Skeletal muscle satellite cell (primary cell): ENCODE measurements around the gene FILIP1.

Source experiments
- H3K27me3 ChIP-seq: 2 replicates; pipeline ENCODE4 v1.7.0; 2013; ENCODE audit warnings: low read length; ENCODE audit not compliant: control insufficient read depth, insufficient read depth
- H3K36me3 ChIP-seq: 2 replicates; pipeline ENCODE4 v1.7.0; 2013; ENCODE audit warnings: mild to moderate bottlenecking, control low read depth, low read length; ENCODE audit not compliant: insufficient read depth
- H3K4me1 ChIP-seq: 2 replicates; pipeline ENCODE4 v1.7.0; 2013; ENCODE audit warnings: low read length; ENCODE audit not compliant: control insufficient read depth, insufficient read depth
- H3K4me2 ChIP-seq: 2 replicates; pipeline ENCODE4 v1.7.0; 2013; ENCODE audit warnings: mild to moderate bottlenecking, low read length
- H3K4me3 ChIP-seq: 2 replicates; pipeline ENCODE4 v1.7.0; 2013; ENCODE audit warnings: low read length
- H3K9ac ChIP-seq: 2 replicates; pipeline ENCODE4 v1.7.0; 2013; ENCODE audit warnings: mild to moderate bottlenecking, low read depth, low read length, moderate library complexity
- H3K9me3 ChIP-seq: replicated peaks from 2 replicates; pipeline ENCODE4 v1.7.0; 2013; ENCODE audit warnings: mild to moderate bottlenecking, control low read depth, low read length

Gene FILIP1

DNA sequence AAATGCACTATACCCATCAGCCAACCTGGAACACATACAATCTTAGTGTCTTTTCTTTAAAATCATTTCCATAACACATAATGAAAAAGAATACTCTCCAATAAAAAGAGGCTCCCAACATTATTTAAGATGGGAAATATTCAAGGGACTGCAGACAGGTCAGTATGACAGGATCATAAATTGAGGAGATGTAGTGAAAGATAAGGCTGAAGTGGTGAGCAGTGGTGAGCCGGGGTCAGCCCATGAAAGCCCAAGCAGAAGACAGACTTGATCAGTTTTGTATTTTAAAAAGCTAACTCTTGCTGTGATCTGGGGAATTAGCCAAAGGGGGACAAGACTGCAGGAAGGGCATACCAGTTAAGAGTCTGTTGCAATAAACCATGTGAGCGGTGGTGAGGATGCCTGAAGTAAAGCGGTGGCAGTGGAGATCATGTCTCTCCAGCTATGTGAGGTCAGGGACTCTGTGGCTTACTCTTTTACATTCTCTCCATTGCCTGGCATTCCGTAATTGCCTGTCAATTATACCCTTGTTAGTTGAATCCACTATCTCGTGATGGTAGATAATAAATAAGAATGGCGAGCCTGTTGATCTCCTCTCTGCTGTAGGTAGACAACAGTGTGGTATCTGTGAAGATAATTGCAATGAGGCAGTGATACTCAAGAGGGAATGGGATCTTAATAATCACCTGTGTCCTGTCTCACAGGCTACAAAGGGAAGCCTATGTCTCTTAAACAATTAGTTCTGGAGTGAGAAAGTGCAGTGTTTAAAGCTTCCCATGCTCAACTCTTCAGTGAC lies 97.4 kb downstream of the FILIP1 start:
- Histone ChIP-seq H3K36me3 (no peaks in the 10 kb centered on the region), H3K9me3 (no peaks in the 10 kb centered on the region), H3K9ac (no peak overlapping the region), H3K4me2 (no peak overlapping the region), H3K27me3 (peaks cover 8% of the 10 kb centered on the region), H3K4me1 (peaks cover 9% of the 10 kb centered on the region), H3K4me3 (no peak overlapping the region)

DNA sequence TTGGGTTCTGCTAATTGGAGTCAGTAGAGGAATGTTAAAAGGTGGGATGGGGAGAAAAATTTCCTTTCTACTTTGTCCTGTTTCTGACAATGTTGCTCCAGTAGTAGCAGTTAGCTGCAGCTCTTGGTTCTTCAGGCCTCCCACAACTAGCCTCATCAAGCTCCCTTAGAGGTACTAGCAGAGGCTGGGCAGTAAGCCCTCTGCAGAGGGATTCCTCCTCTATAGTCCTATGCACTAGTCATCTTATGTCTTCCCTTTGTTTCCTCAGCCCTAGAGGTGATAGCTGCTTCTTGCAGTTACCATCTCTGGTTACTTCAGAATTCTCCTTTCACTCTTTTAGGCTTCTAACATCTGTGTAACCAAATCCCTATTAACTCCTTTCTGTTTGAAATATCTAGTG lies 99.8 kb downstream of the FILIP1 start:
- H3K9me3 ChIP-seq = no peaks in the 10 kb centered on the region

DNA sequence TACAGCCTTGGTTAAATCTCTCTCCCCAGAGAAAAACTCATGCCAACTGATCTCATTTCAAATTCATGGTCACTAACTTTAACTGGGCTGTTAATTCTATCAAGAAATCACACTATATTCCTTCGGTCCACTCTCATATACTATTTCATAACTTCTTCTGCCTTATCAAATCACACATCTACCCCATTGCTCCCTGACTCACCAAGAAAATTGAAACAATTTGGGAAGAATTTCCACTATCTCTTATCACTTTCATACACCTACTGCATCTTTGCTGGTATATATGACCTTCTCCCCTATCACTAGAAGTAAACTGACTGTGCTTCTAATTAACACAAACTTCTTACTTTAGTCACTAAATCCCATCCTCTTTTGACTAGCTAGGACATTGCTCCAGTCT lies 102.3 kb downstream of the FILIP1 start:
- H3K4me2 ChIP-seq = no peak overlapping the region

More for the DNA sequence above, 99.8 kb downstream of the FILIP1 start:
- no peaks in the 10 kb centered on the region for H3K36me3 ChIP-seq
- H3K27me3 ChIP-seq = peaks cover 8% of the 10 kb centered on the region
- no peak overlapping the region for H3K9ac ChIP-seq
- H3K4me2 ChIP-seq = no peak overlapping the region
- H3K4me3 ChIP-seq = no peak overlapping the region
- H3K4me1 ChIP-seq = peaks cover 9% of the 10 kb centered on the region

DNA sequence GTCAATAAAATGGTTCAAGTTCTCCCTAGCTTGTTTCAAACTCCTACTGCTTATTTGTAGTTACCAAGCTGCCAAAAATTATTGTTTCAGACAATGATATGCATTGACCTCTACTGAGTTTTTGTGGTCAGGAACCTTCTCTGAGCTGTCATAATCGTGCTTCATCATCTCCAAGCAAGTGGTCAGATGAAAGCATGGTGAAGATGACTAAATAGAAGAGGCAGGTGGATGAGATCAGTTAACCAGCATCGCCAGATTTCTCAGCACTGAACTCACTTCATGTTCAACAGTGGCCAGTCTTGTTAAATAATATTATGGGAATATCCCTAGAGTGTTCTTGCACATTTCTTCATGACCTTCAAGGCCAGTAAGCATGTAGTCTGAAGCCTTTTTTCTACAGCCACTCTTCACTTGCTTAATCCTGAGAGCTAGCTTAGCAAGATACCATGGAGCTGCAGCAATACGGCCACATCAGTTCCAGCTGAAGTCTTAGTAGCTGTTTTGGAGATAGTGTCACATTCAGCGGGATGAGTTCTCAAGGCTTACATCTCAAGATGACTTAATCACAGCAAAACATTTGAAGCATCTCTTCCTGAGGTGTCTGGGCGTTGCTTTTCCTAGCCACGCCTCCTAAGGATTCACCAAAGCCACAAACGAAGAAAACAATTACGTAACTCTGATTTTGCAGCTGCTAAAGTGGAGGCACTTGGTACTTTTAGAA lies 107.4 kb downstream of the FILIP1 start:
- Histone ChIP-seq H3K4me3 (no peak overlapping the region), H3K9ac (no peak overlapping the region), H3K9me3 (no peaks in the 10 kb centered on the region), H3K4me1 (no peaks in the 10 kb centered on the region), H3K27me3 (peaks cover 13% of the 10 kb centered on the region), H3K36me3 (no peaks in the 10 kb centered on the region), H3K4me2 (no peak overlapping the region)

More for the DNA sequence above, 102.3 kb downstream of the FILIP1 start:
- H3K4me3 ChIP-seq = no peak overlapping the region
- no peaks in the 10 kb centered on the region for H3K4me1 ChIP-seq
- peaks cover 8% of the 10 kb centered on the region for H3K27me3 ChIP-seq
- H3K9me3 ChIP-seq = no peaks in the 10 kb centered on the region
- no peak overlapping the region for H3K9ac ChIP-seq
- H3K36me3 ChIP-seq = no peaks in the 10 kb centered on the region

DNA sequence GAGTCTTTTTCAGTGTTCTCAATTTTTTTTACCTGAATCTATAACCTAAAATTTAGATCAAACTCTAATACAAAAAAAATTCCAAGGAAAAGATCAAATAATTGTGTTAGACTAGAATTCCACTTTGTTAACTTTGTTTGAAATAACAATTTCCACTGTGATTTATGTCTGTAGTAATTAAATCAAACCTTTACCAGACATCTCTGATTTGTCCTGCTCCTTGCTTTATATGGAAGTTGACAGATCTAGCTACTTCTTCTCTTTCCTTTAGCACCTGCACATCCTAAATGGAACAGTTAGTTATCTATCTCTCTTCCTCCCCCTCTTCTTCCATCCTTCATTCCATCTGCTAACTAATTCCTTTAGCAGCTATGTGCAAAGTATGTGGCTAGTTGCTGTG lies 109.5 kb downstream of the FILIP1 start:
- Histone ChIP-seq H3K9me3 (no peaks in the 10 kb centered on the region), H3K36me3 (no peaks in the 10 kb centered on the region), H3K4me3 (no peak overlapping the region), H3K27me3 (peaks cover 17% of the 10 kb centered on the region), H3K9ac (no peak overlapping the region), H3K4me1 (no peaks in the 10 kb centered on the region), H3K4me2 (no peak overlapping the region)

DNA sequence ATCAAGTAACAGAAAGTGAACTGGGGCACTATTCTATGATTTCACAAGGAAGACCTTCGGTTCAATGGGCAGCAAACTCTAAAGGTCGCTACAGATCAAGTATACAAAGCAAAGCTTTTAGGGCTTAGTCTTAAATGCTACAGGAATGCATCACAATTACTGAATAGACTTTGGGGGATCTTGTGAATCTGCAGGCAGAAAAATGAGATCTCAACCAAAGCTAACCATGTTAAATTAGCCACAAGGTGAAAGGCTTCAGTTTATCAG lies 111.0 kb downstream of the FILIP1 start:
- Histone ChIP-seq H3K4me2 (no peak overlapping the region), H3K4me1 (no peaks in the 10 kb centered on the region), H3K9ac (no peak overlapping the region), H3K9me3 (no peaks in the 10 kb centered on the region), H3K27me3 (peaks cover 17% of the 10 kb centered on the region), H3K36me3 (no peaks in the 10 kb centered on the region), H3K4me3 (no peak overlapping the region)

DNA sequence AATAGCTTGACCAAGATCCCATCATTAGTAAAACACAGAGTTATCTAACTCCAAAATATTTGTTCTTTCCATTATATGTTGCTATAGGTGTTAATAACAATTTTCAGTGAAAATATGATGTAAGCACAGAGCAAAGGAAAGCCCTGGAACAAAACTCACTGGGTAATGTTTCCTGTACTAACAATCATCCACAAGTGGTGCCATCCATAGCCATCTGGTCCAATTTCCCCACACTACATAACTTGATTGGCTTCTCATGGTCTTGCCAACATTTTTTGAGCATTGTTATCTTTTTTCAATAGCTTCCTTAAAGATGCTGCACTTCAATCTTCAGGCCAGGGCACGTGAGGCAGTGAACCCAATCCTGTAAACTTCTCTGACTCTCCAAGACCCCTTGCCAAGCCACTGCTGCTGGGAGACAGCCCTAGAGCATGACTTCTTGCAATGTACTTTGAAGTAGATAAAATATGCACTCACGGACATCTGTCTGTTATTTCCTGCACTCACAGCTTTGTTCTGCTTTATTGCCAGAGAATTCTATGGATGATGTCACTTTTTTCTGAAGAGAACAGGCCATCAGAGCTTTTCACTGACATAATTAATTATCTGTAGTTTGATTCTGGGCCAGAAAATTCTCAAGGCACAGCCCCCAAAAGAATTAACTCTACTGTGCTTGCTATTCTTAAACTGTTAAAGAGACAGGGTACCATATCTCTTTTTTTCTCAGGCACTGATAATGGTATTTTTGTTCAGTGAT lies 111.5 kb downstream of the FILIP1 start:
- H3K4me1 ChIP-seq = no peaks in the 10 kb centered on the region
- no peak overlapping the region for H3K4me3 ChIP-seq
- no peak overlapping the region for H3K9ac ChIP-seq
- H3K4me2 ChIP-seq = no peak overlapping the region
- peaks cover 21% of the 10 kb centered on the region for H3K27me3 ChIP-seq
- H3K9me3 ChIP-seq = no peaks in the 10 kb centered on the region
- H3K36me3 ChIP-seq = no peaks in the 10 kb centered on the region

DNA sequence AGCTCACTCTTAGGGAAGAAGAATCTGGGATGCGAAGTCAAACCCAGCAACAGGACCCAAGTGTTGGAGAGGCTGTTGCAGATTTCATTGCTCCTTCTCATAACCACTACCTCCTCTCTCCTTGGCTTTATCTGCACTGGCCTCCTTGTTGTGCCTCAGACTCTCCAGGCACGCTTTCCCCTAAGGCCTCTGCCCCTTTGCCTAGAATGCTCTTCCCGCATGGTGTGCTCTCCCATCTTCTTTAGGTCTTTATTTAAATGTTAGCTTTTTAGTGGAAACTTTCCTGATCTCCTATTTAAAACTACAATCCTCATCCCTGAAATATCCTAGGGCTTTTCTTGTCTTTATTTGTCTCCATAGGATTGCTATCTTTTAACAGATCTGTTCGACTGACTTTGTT lies 114.1 kb downstream of the FILIP1 start:
- H3K9me3 ChIP-seq = no peaks in the 10 kb centered on the region
- H3K27me3 ChIP-seq = peaks cover 21% of the 10 kb centered on the region
- H3K4me3 ChIP-seq = no peak overlapping the region
- no peak overlapping the region for H3K9ac ChIP-seq
- H3K4me2 ChIP-seq = no peak overlapping the region
- no peaks in the 10 kb centered on the region for H3K4me1 ChIP-seq
- H3K36me3 ChIP-seq = no peaks in the 10 kb centered on the region

DNA sequence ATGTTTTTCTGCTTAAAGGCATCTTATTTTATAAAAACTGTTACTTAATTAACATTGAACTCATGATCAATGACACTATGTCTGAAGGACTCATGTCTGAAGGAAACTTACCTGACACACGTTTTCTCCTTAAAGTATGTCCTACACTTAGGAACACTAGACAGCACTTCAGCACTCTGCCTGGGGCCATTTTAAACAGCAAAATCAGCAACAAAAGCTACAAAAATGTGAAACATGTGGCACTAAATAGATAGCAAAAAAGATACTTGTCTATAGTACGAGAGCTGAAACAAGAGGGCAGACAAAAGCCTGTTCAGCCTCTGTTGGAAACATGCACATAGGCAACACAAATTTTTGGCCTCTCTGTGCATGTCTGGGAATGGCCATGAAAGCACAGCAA lies 115.5 kb downstream of the FILIP1 start:
- peaks cover 15% of the 10 kb centered on the region for H3K27me3 ChIP-seq
- no peaks in the 10 kb centered on the region for H3K4me1 ChIP-seq
- no peaks in the 10 kb centered on the region for H3K9me3 ChIP-seq
- no peaks in the 10 kb centered on the region for H3K36me3 ChIP-seq
- no peak overlapping the region for H3K4me3 ChIP-seq
- H3K4me2 ChIP-seq = no peak overlapping the region
- no peak overlapping the region for H3K9ac ChIP-seq

DNA sequence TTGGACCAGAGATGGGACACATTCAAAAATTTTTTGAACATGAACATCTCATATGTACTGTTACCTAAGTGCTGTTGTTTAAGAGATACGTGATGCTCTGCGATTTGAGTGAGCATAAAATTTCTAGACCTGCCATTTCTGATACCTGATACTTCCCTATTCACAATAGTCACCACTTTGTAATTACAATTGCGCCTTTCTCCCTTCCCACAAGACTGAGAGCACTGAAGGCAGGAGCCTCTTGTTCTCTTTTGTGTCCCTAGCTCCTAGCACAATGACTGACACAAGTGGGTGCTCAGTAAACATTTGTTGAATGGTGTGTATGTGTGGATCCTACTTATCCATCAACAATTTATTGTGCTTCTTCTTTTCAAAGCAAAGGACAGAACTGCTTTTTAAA lies 116.2 kb downstream of the FILIP1 start:
- H3K4me1 ChIP-seq = no peaks in the 10 kb centered on the region
- no peak overlapping the region for H3K9ac ChIP-seq

DNA sequence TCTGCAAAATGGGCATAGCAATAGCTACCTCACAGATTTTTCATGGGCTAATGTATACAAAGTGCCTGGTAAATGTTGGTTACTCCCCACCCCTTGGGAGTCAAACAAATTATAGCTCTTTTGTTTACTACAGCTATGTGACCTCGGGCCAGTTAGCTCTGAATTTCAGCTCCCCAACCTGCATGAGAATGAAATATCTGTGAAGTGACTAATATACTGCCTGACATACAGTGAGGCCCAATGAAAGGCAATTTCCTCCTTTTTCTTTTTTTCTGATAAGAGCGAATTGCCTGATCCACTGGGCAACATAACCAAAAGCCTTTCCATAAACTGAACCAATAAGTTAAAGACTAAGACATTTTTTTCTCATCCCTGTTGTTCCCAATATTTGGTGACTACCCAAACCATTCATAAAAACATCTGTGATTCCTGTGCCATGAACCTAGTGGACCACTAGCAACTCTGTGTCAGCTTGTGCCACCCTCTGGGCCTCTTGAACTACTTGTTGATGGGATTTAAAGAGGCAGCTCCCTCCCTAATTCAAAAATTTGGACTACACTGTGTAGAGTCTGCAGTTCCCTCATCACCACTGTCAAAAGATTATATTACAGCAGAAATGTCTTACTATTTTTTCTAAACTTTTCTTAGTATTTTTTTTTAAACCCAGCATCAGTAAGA lies 117.1 kb downstream of the FILIP1 start:
- Histone ChIP-seq H3K9ac (no peak overlapping the region), H3K27me3 (peaks cover 8% of the 10 kb centered on the region), H3K9me3 (no peaks in the 10 kb centered on the region), H3K4me2 (no peak overlapping the region), H3K4me3 (no peak overlapping the region), H3K36me3 (no peaks in the 10 kb centered on the region), H3K4me1 (no peaks in the 10 kb centered on the region)

More for the DNA sequence above, 116.2 kb downstream of the FILIP1 start:
- Histone ChIP-seq H3K36me3 (no peaks in the 10 kb centered on the region), H3K9me3 (no peaks in the 10 kb centered on the region), H3K4me3 (no peak overlapping the region), H3K4me2 (no peak overlapping the region), H3K27me3 (peaks cover 8% of the 10 kb centered on the region)
